ENCODE results near the gene MYH9. TPM values are rescaled to one million over a fixed set of nuclear protein-coding genes. Genes with fewer than 3 reads are reported as not detected.

The MYH9 gene
- total and polyA plus RNA-seq, 2 experiments from 2014 or later = 58.4 to 233 TPM

DNA sequence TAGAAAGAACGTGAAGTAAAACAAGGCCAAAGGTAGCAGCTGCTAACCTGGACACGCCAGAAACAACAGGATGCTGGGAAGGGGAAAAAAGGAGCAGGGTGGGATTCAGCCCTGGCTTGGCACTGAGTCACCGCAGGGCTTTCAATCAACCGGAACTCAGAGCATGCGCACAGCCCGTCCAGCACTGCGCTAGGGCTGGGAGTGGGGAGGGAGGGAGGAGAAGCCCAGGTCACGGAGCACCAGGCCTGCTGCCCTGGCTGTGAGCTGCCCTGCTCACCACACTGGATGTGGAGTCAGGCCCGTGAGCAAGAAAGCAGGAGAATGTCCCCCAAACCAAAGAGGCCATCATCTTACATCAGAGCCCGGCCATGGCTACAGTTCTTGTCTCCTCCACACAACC, 83.3 kb downstream of the MYH9 start:
- Histone ChIP-seq H3K27me3 (ENCODE audit: insufficient read depth) (no peaks in the 10 kb centered on the region), H3K9me2 (ENCODE audit: insufficient read depth) (no peaks in the 10 kb centered on the region), H3K4me3 (no peak overlapping the region), H3K4me2 (no peak overlapping the region), H3F3A (replicated peaks; ENCODE audit: low read depth) (peaks cover 11% of the 10 kb centered on the region; the same call in 1 of the 2 replicates), H3K79me2 (replicated peaks; ENCODE audit: insufficient read depth) (peaks cover 3% of the 10 kb centered on the region; the same call in 1 of the 2 replicates), H3K4me1 (ENCODE audit: insufficient read depth) (no peaks in the 10 kb centered on the region), H3K36me3 (ENCODE audit: insufficient read depth) (peaks cover 53% of the 10 kb centered on the region), H3K27ac (ENCODE audit: low read depth) (0 out of 2 replicates have a peak overlapping the region, but pooled peaks have one; percentile 50), H2AFZ (no peak overlapping the region), H4K20me1 (replicated peaks; ENCODE audit: insufficient read depth) (peaks cover 7% of the 10 kb centered on the region)
- Mint-ChIP-seq H3K4me1 (no peaks in the 10 kb centered on the region; the same call in 2 of the 3 replicates), H3K9me3 (no peaks in the 10 kb centered on the region), H3K27ac (no peak overlapping the region; the same call in 1 of the 2 replicates), H3K27me3 (ENCODE audit: insufficient read depth, low read depth, poor library complexity) (peaks cover 19% of the 10 kb centered on the region), H3K36me3 (ENCODE audit: low read depth) (peaks cover 91% of the 10 kb centered on the region), H3K4me3 (no peak overlapping the region)
- TF ChIP-seq, protein P1, sequence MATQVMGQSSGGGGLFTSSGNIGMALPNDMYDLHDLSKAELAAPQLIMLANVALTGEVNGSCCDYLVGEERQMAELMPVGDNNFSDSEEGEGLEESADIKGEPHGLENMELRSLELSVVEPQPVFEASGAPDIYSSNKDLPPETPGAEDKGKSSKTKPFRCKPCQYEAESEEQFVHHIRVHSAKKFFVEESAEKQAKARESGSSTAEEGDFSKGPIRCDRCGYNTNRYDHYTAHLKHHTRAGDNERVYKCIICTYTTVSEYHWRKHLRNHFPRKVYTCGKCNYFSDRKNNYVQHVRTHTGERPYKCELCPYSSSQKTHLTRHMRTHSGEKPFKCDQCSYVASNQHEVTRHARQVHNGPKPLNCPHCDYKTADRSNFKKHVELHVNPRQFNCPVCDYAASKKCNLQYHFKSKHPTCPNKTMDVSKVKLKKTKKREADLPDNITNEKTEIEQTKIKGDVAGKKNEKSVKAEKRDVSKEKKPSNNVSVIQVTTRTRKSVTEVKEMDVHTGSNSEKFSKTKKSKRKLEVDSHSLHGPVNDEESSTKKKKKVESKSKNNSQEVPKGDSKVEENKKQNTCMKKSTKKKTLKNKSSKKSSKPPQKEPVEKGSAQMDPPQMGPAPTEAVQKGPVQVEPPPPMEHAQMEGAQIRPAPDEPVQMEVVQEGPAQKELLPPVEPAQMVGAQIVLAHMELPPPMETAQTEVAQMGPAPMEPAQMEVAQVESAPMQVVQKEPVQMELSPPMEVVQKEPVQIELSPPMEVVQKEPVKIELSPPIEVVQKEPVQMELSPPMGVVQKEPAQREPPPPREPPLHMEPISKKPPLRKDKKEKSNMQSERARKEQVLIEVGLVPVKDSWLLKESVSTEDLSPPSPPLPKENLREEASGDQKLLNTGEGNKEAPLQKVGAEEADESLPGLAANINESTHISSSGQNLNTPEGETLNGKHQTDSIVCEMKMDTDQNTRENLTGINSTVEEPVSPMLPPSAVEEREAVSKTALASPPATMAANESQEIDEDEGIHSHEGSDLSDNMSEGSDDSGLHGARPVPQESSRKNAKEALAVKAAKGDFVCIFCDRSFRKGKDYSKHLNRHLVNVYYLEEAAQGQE (IDR thresholded peaks at IDR 0.05; ENCODE audit: unreplicated experiment) = no peak
- TF ChIP-seq STAT1 (IDR thresholded peaks at IDR 0.05; ENCODE audit: unreplicated experiment) (no peak), CREB1 (CRISPR knock-in tag; IDR thresholded peaks at IDR 0.05; ENCODE audit: low read depth) (no peak), NANOG (IDR thresholded peaks at IDR 0.05; ENCODE audit: borderline replicate concordance) (no peak), POLR2AphosphoS5 (IDR thresholded peaks at IDR 0.05; ENCODE audit: low read depth) (no peak), ETS1 (IDR thresholded peaks at IDR 0.05) (no peak), ZNF114 (CRISPR knock-in tag; IDR thresholded peaks at IDR 0.05) (no peak), ZNF331 (CRISPR knock-in tag; IDR thresholded peaks at IDR 0.05; ENCODE audit: low read depth) (no peak), JUNB (IDR thresholded peaks at IDR 0.05; ENCODE audit: unreplicated experiment) (no peak), EZH2 (IDR thresholded peaks at IDR 0.05; ENCODE audit: low read depth, unreplicated experiment) (no peak), EZH2phosphoT487 (IDR thresholded peaks at IDR 0.05; ENCODE audit: unreplicated experiment) (no peak)
- TF ChIP-seq, protein P2, sequence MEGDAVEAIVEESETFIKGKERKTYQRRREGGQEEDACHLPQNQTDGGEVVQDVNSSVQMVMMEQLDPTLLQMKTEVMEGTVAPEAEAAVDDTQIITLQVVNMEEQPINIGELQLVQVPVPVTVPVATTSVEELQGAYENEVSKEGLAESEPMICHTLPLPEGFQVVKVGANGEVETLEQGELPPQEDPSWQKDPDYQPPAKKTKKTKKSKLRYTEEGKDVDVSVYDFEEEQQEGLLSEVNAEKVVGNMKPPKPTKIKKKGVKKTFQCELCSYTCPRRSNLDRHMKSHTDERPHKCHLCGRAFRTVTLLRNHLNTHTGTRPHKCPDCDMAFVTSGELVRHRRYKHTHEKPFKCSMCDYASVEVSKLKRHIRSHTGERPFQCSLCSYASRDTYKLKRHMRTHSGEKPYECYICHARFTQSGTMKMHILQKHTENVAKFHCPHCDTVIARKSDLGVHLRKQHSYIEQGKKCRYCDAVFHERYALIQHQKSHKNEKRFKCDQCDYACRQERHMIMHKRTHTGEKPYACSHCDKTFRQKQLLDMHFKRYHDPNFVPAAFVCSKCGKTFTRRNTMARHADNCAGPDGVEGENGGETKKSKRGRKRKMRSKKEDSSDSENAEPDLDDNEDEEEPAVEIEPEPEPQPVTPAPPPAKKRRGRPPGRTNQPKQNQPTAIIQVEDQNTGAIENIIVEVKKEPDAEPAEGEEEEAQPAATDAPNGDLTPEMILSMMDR (conservative IDR thresholded peaks at IDR 0.05; ENCODE audit: low read depth in 2 of 2) = no peak
- TF ChIP-seq, protein P3, sequence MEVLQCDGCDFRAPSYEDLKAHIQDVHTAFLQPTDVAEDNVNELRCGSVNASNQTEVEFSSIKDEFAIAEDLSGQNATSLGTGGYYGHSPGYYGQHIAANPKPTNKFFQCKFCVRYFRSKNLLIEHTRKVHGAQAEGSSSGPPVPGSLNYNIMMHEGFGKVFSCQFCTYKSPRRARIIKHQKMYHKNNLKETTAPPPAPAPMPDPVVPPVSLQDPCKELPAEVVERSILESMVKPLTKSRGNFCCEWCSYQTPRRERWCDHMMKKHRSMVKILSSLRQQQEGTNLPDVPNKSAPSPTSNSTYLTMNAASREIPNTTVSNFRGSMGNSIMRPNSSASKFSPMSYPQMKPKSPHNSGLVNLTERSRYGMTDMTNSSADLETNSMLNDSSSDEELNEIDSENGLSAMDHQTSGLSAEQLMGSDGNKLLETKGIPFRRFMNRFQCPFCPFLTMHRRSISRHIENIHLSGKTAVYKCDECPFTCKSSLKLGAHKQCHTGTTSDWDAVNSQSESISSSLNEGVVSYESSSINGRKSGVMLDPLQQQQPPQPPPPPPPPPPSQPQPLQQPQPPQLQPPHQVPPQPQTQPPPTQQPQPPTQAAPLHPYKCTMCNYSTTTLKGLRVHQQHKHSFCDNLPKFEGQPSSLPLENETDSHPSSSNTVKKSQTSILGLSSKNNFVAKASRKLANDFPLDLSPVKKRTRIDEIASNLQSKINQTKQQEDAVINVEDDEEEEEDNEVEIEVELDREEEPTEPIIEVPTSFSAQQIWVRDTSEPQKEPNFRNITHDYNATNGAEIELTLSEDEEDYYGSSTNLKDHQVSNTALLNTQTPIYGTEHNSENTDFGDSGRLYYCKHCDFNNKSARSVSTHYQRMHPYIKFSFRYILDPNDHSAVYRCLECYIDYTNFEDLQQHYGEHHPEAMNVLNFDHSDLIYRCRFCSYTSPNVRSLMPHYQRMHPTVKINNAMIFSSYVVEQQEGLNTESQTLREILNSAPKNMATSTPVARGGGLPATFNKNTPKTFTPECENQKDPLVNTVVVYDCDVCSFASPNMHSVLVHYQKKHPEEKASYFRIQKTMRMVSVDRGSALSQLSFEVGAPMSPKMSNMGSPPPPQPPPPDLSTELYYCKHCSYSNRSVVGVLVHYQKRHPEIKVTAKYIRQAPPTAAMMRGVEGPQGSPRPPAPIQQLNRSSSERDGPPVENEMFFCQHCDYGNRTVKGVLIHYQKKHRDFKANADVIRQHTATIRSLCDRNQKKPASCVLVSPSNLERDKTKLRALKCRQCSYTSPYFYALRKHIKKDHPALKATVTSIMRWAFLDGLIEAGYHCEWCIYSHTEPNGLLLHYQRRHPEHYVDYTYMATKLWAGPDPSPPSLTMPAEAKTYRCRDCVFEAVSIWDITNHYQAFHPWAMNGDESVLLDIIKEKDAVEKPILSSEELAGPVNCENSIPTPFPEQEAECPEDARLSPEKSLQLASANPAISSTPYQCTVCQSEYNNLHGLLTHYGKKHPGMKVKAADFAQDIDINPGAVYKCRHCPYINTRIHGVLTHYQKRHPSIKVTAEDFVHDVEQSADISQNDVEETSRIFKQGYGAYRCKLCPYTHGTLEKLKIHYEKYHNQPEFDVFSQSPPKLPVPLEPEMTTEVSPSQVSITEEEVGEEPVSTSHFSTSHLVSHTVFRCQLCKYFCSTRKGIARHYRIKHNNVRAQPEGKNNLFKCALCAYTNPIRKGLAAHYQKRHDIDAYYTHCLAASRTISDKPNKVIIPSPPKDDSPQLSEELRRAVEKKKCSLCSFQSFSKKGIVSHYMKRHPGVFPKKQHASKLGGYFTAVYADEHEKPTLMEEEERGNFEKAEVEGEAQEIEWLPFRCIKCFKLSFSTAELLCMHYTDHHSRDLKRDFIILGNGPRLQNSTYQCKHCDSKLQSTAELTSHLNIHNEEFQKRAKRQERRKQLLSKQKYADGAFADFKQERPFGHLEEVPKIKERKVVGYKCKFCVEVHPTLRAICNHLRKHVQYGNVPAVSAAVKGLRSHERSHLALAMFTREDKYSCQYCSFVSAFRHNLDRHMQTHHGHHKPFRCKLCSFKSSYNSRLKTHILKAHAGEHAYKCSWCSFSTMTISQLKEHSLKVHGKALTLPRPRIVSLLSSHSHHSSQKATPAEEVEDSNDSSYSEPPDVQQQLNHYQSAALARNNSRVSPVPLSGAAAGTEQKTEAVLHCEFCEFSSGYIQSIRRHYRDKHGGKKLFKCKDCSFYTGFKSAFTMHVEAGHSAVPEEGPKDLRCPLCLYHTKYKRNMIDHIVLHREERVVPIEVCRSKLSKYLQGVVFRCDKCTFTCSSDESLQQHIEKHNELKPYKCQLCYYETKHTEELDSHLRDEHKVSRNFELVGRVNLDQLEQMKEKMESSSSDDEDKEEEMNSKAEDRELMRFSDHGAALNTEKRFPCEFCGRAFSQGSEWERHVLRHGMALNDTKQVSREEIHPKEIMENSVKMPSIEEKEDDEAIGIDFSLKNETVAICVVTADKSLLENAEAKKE (CRISPR knock-in tag; IDR thresholded peaks at IDR 0.05) = no peak
- DNase-seq (ENCODE audit: low spot score) (no peak), ATAC-seq (no peak)
